ENCODE data around the gene GP9. TPM values are rescaled to one million over a fixed set of nuclear protein-coding genes. Genes with fewer than 3 reads are reported as not detected.

The GP9 gene
- total and polyA plus RNA-seq, 7 donors: 0.04 to 0.21 (median 0.09) TPM; not detected in 4

- H3K9me3 ChIP-seq: peaks cover 3% of the 10 kb centered on the region
- no peak for ATAC-seq
- DNase-seq: no peak
- H3K36me3 ChIP-seq (ENCODE audit: insufficient read depth in 1 of 2, low read depth in 1 of 2): no peaks in the 10 kb centered on the region
- WGBS, 3 donors: 95 to 96% (median 96%) methylated on average over 4 of the region's 4 CpGs
- no peaks in the 10 kb centered on the region for H3K27me3 ChIP-seq (ENCODE audit: insufficient read depth in 3 of 3, low read length in 2 of 3)
- no peak for TF ChIP-seq CTCF (IDR thresholded peaks at IDR 0.05)
- H3K27ac ChIP-seq: no peak overlapping the region
- H3K4me1 ChIP-seq: peaks cover 7% of the 10 kb centered on the region
- intact Hi-C loops (cut with DNase I): no loop called here
- H3K4me3 ChIP-seq: no peak overlapping the region
These were observed 30.0 kb upstream of the GP9 start for GRCh38 chr3:129030611-129031010.

- ATAC-seq: no peak
- TF ChIP-seq CTCF (IDR thresholded peaks at IDR 0.05): no peak
- peaks cover 3% of the 10 kb centered on the region for H3K9me3 ChIP-seq
- H3K27me3 ChIP-seq (ENCODE audit: insufficient read depth in 3 of 3, low read length in 2 of 3): no peaks in the 10 kb centered on the region
- H3K36me3 ChIP-seq (ENCODE audit: insufficient read depth in 1 of 2, low read depth in 1 of 2): no peaks in the 10 kb centered on the region
- intact Hi-C loops (cut with DNase I): no loop called here
- H3K27ac ChIP-seq: no peak overlapping the region
- no peak overlapping the region for H3K4me3 ChIP-seq
- DNase-seq: no peak
- H3K4me1 ChIP-seq: peaks cover under 1% of the 10 kb centered on the region
- 74 to 79% (median 77%) methylated on average over 10 of the region's 10 CpGs for WGBS, 3 donors
These were observed 28.9 kb upstream of the GP9 start for GRCh38 chr3:129031476-129032215.

GRCh38 chr3:129032716-129033115, 27.9 kb upstream of the GP9 start:
- intact Hi-C loops (cut with DNase I): no loop called here

GRCh38 chr3:129033151-129033550, 27.4 kb upstream of the GP9 start:
- no peak for ATAC-seq
- Histone ChIP-seq H3K27ac (no peak overlapping the region), H3K27me3 (ENCODE audit: insufficient read depth in 3 of 3, low read length in 2 of 3) (no peaks in the 10 kb centered on the region), H3K36me3 (ENCODE audit: insufficient read depth in 1 of 2, low read depth in 1 of 2) (no peaks in the 10 kb centered on the region), H3K9me3 (peaks cover 3% of the 10 kb centered on the region), H3K4me3 (no peak overlapping the region), H3K4me1 (no peaks in the 10 kb centered on the region)
- no peak for DNase-seq
- 86 to 89% (median 87%) methylated on average over 7 of the region's 7 CpGs for WGBS, 3 donors
- TF ChIP-seq CTCF (IDR thresholded peaks at IDR 0.05): no peak
- intact Hi-C loops (cut with DNase I): no loop called here

More at GRCh38 chr3:129032716-129033115, 27.9 kb upstream of the GP9 start:
- no peaks in the 10 kb centered on the region for H3K4me1 ChIP-seq
- H3K27me3 ChIP-seq (ENCODE audit: insufficient read depth in 3 of 3, low read length in 2 of 3): no peaks in the 10 kb centered on the region
- H3K9me3 ChIP-seq: peaks cover 3% of the 10 kb centered on the region
- H3K36me3 ChIP-seq (ENCODE audit: insufficient read depth in 1 of 2, low read depth in 1 of 2): no peaks in the 10 kb centered on the region
- WGBS, 3 donors: 71 to 80% (median 74%) methylated on average over 13 to 14 of the region's 14 CpGs
- ATAC-seq (no peak), DNase-seq (no peak)
- TF ChIP-seq CTCF (IDR thresholded peaks at IDR 0.05): no peak
- no peak overlapping the region for H3K27ac ChIP-seq
- H3K4me3 ChIP-seq: no peak overlapping the region

Measured in psoas muscle (tissue), 8 donors.